HG03280 (cell line): ENCODE measurements around the gene PAPPA2.

Experiments
- ATAC-seq: cut with Tn5 transposase; IDR thresholded peaks from one replicate; pipeline ENCODE4 v1.9.1; 2021; ENCODE audit warnings: mild to moderate bottlenecking, moderate library complexity; ENCODE audit not compliant: unreplicated experiment

The PAPPA2 gene

DNA sequence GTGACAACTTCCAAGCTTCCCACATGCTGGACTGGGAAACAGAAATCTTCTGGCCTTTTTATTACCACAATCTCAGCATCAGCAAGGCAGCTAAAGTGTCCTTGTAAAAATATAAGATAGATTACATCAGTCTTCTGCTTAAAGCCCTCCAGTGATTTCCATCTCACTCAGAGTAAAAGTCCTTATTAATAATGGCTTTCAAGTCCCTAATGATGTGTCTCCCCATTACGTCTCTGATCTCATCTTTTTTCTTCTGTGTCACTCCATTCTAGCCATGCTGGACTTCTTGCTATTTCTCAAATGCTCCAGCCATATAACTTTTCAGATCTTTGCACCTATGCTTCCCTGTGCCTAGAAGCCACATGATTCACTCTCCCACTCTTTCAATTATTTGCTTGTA, 22.1 kb downstream of the PAPPA2 start:
- ATAC-seq, result no peak

DNA sequence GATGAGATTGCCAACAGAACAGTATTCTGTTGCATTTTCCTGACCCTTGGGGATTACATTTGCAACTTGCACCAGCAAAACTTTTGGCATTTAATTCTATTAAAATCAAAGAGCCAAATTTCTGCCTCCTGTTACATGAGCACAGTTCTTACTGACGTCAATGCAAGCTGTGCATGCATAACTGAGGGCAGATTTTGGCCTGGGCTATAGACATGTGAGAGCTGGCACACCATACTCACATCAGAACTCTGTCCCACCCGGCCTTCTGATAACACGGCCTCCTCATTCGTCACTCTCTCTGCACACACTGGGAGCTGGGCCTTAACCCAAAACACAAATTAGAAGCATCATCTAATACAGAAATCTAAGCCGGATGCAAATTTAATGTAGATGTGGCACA, 31.5 kb downstream of the PAPPA2 start:
- no peak for ATAC-seq

DNA sequence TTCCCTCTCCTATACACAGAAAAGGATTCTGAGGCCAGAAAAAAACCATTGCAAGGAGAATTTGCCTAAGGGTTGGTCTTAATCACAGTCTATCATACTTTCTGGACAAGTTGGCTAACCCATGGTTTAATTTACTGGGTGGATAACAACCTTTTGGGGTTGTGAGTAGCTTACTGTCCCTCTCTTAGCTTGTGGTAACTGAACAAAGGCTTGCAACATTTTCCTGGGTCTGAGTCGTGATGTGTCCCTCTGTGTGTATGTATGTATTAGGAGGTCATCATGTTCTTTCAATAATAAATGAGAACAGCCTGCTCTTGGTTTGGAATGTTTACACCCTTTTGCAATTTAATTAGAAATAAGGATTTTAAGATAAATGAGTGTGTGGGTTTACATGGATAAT, 36.7 kb downstream of the PAPPA2 start:
- ATAC-seq, result no peak

DNA sequence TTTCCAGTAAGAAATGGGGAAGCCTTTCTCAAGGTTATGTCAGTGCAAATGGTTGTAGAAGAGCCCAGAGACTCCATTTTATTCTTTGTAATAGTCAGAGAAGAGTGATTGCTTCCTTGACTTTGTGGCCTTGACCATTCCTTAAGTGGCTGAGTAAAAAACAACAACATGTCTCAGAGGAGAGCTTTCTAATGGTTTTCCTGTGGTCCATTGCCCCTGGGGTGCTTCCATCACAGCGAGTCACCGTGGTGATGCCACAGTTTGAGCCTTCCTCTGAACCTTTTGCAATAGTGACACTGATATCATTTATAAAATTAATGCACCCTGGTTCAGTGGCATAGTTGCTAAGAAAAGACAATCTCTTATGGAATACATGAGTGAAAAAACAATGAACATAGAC, 38.6 kb downstream of the PAPPA2 start:
- ATAC-seq, result no peak

DNA sequence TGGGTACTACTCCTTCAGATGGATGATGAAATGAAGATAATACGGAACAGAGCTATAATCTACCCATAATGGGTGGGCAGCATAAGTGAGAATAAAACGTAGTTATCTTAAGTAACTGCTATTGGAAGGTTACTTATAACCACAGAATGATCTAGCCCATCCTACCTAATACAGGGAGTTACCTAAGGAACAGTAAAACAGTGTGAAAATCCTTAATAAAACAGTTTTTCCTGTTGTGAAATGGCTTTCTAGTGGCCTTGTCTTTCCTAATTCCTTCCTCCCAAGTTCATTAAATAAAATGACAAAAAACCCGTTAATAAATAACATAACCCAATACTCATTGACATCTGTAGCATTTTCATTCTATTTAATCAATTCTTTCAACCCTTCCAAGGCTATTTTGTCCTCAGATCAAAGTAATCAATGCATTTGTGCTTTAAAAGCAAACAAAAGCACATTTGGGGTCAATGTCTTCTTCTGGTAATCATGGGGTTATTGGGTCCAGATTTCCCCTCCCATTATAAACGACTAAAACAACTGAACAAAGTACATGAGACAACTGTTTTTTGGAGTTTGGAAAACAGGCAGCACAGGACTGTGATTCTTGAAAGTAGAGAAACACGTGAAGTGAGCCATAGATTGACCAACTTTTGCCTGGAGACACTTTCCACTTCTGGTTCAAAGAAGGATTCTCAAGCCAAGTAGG, 42.0 kb downstream of the PAPPA2 start:
- ATAC-seq, result no peak

DNA sequence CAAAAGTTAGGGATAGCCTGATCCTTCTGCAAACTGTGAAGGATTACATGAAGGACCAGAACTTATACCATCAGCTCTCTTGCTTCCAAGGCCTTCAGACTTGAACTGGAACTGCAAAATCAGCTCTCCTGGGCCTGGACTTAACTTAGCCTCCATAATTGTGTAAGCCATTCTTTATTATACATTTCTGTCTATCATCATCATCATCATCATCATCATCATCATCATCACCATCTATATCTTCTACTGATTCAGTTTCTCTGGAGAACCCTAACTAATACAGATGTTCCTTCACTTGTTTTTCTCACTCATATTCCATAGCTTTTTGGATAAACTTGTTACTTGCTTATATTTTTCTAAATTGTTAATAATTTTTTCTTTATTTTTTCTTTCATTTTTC, 50.0 kb downstream of the PAPPA2 start:
- ATAC-seq, result no peak

DNA sequence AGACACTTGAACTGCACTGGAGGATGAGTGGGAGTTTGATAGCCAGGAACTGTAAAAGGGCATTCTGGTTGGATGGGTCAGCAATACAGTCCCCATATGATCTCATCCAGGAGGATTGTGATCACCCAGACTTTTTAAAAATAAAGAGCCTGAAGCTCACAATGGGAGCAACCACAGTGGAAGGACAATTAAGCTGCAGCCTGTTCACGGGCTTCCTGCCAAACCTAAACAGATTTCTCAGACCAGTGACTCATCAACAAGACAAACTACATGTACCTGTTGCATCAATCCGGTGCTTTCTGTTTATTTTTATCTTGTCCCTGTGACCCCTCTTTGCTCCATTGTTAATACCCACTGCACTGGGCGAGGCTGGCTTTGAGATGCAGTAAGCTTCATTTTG, 52.3 kb downstream of the PAPPA2 start:
- ATAC-seq, result no peak

DNA sequence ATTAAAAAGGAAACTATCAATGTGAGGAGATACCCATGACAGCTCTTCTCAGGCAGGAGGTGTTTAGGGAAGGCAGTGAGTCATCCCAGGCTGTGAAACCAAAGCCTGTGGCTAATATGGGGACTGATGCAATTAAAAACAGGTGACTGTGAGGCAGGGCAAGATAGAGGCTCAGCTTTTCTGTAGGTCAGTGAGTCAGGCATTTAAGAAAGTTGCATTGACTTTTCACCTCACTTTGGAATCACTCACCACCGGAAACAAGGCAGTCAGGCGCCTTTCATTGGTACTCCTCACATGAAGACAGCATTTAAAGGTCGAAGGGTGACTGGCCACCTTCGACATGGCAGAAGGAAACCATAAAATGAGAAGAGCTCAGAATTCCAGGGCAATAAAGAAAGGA, 54.5 kb downstream of the PAPPA2 start:
- ATAC-seq, result peak; percentile 64

DNA sequence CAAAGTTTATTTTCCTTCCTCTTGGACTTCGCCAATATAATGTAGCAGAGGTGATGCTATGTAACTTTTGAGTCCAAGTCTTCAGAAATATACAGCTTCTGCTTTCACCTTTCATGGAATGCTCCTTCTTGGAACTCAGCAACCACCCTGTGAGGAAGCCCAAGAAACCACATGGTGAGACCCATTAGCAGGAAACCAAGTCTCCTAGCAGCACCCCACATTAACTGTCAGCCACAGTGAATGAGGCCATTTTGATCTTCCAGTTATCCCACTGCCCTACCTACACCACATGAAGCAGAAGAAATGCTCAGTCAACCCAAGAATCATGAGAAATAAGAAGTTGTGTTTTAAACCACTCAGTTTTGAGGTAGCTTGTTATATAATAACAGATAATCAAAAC, 58.2 kb downstream of the PAPPA2 start:
- ATAC-seq, result no peak

DNA sequence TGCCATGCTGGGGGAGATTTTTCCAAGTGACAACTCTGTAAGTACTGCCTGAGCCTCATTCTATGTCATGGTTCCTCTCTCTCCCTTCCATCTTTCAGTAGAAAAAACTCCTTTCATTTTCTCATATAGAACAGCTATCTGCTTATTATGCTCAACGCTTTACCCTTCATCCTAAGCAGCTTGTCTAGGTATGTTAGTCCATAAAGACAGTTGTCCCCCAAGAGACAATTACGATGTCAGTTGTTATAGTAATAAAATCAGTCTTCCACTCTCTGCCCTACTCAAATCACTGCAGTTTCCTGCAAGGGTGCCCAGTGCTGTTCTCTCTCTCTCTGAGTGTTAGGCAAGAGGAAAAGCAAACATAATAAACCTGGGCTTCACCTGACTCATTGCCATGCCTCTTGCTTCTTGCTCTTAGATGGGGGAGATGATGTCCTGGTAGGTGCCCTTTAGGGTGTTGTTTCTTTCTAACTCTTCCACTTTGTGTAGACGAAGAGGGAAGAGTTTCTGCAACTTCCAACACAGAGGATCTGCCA, 59.4 kb downstream of the PAPPA2 start:
- no peak for ATAC-seq

DNA sequence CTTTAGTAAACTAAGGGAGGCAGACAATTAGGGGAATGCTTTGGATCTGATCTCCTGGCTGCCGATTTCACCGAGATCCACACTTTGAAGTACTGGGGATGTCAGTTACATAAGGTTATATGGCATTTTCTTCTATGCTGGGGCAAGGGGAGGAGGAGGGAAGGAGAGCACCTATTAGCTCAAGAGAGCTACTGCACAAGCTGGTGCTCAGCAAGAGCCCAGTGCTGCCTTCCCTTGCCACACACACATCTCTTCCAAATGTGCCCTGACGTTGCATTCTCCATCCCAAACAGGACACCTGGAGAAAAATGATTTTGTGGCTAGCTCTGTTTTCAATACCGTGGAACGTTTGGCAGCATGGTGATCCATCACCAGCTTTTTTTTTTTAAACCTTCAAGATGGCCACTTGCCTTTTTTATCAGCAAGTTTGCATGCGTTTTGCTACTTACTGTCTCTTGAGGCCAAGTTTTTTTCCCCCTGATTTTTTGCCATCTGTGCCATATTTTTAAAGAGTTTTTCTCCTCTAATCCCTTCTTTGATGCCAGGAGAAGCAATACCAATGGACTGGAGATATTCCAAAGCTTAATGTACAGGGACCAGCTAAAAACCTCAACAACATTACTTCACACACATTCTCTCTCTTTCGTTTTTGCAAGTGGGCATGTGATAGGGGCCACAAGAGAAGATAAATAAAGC, 66.6 kb downstream of the PAPPA2 start:
- ATAC-seq, result no peak

DNA sequence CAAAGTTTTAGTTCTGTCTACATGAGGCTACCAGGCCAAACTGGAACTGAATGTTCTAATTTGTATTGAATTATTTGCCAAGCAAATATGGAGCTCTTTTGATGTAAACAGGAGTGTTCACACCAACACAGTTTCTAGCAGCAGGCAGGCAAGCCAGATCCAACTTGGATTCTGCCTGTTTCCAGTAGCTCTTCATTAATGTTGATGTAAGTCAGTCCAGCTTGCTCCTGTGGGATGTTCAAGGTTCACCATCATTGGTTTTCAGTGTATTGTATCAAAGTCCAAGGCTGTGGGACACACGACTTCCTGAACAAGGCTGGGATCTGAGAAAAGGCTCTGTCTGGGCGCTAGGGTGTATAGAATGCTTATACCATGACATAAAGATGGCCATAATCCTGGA, 68.1 kb downstream of the PAPPA2 start:
- ATAC-seq, result no peak

DNA sequence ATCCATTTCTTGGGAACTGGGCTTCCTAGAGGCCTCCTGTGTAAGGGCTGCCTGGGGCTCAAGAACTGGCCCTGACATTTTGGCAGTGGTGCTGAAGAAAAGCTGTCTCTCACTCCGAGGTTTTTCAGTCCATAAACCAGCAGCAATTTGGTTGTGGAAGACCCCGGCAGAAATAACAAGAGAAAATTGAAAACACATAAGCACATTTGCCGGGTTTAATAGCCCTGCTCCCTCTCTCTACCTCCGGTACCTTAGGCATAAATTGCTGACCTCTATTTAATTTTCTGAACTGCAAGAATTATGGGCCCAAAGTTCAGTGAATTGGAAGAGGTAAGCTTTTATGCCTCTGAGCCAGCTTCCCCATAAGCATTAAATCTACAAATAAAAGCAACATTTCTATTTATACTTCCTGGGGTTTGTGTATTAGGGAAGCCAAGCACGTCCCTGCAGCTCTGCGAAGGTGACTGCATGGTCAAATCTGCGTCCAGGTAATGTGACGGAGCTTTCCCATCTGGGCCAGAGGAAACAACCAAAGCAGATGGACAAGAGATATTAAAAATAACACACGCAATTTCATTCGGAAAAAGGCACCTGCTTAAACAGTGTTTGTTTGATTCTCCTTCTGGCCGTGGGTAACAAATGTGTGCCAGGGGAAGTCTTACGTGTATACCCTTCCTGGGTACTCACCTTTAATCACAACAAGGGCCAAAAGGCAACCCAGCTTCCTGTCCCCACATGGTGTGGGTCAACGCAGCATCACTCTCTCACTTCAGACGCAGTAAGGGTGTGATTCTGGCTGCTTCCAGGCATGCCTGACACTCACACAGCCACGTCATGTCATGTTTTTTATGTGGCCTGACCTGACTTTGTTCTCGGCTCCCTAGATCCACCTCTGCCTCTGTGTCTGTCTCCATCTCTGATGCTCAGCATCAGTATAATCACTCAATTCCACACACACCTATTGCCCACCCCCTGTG, 69.2 kb downstream of the PAPPA2 start:
- ATAC-seq, result no peak

DNA sequence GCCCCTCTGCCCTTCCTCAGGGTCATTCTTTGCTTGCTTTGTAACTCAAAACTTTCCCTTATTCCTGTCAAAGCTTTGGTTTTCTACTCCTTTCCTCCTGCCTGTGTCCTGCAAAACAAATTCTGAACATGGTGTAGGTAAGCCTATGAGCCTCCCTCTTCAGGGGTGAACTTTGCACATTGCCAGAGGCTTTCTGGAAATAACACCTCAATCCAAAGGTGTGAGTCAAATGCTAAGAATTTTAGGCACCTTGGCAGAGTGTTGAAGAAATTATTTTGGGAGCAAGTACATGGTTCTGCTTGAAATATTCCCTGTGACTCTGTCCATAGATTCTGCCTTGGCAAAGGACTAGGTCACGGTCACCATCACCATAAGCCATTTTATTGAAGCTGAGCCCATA, 70.0 kb downstream of the PAPPA2 start:
- ATAC-seq, result no peak

DNA sequence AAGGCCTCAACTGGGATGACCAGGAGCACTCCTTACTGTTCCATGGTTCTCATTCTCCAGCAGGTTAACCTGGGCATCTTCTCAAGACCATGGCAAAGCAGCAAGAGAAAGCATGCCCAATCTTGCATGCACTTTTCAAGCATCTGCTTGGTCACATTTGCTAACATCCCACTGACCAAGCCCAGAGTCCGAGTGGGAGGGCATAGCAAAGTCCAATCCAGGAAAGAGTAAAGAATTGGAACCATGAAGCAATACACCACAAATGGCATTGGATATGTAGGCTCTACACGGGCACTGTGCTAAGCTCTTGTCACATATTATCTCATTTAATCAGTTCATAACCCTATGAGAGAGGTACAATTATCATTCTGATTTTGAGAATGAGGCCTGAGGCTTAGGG, 73.6 kb downstream of the PAPPA2 start:
- no peak for ATAC-seq

DNA sequence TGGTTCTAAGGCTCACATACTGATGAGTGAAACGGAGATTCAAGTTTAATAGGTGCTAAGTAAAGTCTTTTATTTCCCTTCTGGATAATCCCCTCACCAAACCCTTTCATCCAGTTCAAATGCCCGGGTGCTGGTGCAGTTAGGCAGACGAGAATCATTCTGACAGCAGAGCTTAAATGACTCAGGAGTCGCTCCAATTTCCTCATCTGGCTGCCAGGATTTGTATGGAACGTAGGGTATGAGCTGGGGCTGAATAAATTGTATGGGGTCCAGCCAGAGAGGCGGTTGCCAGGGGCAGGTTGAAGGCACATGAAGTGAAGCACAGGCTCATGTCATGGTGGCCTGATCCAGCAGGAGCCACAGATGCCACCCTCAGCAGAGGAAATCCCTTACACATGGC, 76.0 kb downstream of the PAPPA2 start:
- ATAC-seq, result no peak

DNA sequence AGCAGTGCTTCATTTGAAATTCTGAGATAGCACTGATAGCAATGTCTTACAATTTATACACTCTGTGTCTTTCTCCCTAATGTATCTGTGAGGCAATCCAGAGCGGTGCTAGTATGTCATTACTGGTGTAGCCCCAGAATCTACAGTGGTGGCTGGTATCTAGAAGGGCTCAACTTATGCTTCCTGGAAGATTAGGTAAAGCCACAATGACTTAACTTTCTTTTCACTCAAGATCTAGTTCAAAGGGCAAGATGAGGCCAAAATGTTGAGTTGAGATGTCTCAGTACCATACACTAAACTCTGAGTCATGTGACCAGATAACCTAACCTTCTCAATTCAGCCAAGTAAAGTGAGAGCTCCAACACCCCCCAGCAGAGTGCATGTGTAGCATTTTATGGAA, 77.5 kb downstream of the PAPPA2 start:
- ATAC-seq, result no peak

DNA sequence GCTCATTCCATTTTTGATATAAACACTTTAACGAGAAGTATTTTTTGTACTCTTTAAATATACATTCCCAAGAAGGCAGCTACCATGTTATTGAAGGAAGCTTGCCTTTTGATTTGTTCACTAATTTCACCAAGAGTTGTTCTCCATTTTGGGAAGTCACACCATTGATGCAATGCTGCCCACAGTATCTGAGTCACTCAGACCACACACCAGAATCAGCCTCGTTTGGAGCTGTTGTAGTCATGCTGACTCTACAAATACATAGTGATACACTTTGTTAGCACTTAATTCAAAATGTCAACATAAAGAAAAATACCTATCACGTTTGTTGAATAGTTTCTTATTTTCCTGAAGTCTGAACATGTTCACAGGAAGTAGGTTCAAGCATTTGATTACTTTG, 78.7 kb downstream of the PAPPA2 start:
- no peak for ATAC-seq

DNA sequence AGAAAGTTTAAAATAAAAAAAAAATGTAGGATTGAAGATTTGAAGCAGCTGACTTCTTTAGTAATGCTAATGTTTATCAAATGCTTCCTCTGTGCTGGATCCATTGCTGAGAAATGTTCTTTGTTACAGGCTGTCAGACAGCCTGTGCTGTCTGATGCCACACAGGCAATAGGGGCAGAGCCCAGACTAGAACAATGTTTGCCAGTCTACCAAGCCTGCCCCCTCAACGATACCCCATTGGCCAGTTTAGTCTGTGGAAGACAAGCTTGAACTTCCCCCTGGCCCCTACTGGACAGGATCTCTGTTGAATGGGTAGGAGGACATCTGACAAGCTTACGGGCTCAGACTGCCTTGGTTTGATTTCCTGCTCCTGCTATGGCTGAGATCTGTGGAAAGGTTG, 79.4 kb downstream of the PAPPA2 start:
- ATAC-seq, result no peak

DNA sequence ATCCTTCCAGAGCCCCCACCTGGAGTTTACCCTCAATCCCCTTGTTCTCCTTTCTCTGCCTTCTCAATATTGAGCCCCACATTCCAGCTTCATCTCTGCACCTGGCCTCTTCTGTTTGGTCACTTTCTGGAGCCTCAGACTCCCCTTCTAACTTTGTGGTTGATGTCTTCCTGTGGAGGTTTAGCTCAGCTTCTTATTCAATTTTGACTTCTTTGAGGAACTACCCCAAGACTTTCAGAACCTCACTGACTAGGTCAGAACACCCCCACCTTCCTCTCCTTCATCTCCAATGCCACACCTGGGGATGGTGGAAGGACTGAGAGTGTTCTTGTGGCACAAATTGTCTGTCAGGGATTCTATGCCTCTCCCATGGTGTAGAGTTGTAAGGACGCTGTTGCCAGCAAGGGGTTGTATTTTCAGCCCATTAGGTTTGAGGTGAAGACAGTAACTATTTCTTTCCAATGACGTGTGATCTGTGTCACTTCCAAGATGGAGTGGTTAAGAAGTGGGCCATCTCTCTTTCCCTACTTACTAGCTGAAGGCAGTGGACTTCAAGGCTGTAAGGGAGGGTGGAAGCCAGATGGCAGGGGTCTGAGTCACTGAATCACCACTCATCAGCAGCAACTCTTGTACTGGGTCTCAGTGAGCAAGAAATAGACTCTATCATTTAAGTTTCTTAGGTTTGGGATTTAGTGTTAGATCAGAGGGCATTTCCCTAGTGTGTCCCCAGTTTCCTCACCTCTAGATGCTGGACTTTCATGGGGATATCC, 80.6 kb downstream of the PAPPA2 start:
- no peak for ATAC-seq
